ENCODE results near the gene GPC5. TPM values are rescaled to one million over a fixed set of nuclear protein-coding genes. Genes with fewer than 3 reads are reported as not detected.

GPC5 gene
- total and polyA plus RNA-seq, 2 of the 8 experiments (the other 6 are each of a cell fraction or from before 2014, with no cell fraction given) = 0.20 to 0.39 TPM

DNA sequence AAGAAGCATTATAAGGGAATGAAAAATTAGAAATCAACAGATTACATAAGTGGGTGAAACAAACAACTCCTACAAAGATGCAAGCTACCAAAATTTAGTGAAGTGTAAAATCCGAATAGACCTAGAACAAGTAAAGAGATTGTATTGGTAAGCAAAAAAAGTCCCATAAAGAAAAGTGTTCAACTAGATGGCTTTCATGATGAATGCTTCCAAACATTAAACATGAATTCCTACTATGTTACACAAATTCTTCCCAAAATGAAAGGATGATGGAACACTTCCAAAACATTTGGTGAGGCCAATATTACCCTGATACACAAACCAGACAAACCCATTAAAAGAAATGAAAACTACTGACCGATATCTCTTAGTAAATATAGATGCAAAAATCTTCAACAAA lies 139.0 kb downstream of the GPC5 start:
- WGBS, 2 experiments (ENCODE audit: extremely low coverage in 1 of 2, insufficient coverage in 1 of 2, insufficient read length in 1 of 2, insufficient replicate concordance in 2 of 2, low coverage in 1 of 2, low lambda C conversion rate in 2 of 2, missing lambda C conversion rate in 1 of 2) = 100% methylated on average over 2 of the region's 2 CpGs; no CpG with 5 or more reads in 1 of the 2 experiments
- CTCF ChIA-PET (ENCODE audit: partially characterized antibody) = no interaction called here
- no peak overlapping the region for H3K18ac ChIP-seq (ENCODE audit: extremely low read depth, low read length)
- H3K23me2 ChIP-seq (ENCODE audit: low read depth, low read length) = no peaks in the 10 kb centered on the region
- no peak overlapping the region for H3K9ac ChIP-seq (replicated peaks in 1 of 4; ENCODE audit: extremely low read depth in 1 of 4, low read depth in 3 of 4, low read length in 3 of 4)
- no peak overlapping the region for H2AFZ ChIP-seq (ENCODE audit: low read length)
- no peak for FAIRE-seq
- H3K4me3 ChIP-seq (ENCODE audit: extremely low read depth in 1 of 4, insufficient read depth in 2 of 4, low read depth in 3 of 4, low read length in 4 of 4) = no peak overlapping the region
- no peak overlapping the region for H3K14ac ChIP-seq (ENCODE audit: insufficient read length)
- DNase-seq (ENCODE audit: low read depth in 1 of 2, low spot score in 2 of 2) = no peak
- no peak overlapping the region for H2BK12ac ChIP-seq (ENCODE audit: low read depth, low read length)
- H3K27ac ChIP-seq (ENCODE audit: low read depth, low read length) = no peak overlapping the region
- no peak overlapping the region for H2AK5ac ChIP-seq (ENCODE audit: low read depth, low read length)
- H3K23ac ChIP-seq (ENCODE audit: insufficient read length) = no peak overlapping the region
- no peaks in the 10 kb centered on the region for H3K9me3 ChIP-seq (ENCODE audit: insufficient read depth in 2 of 2, low read depth in 1 of 2, low read length in 1 of 2)
- no peak overlapping the region for H2BK15ac ChIP-seq (ENCODE audit: low read length)
- H3K56ac ChIP-seq (replicated peaks; ENCODE audit: insufficient read length, low read depth, low read length) = no peak overlapping the region
- no peak overlapping the region for H4K8ac ChIP-seq (ENCODE audit: extremely low read depth, insufficient read depth, low read length)
- H3K27me3 ChIP-seq (replicated peaks in 1 of 4; ENCODE audit: control insufficient read depth in 3 of 4, extremely low read depth in 1 of 4, insufficient read depth in 3 of 4, low read length in 3 of 4) = no peaks in the 10 kb centered on the region
- TF ChIP-seq RFX5 (IDR thresholded peaks at IDR 0.05; ENCODE audit: borderline replicate concordance, low read depth, low read length) (no peak), JUN (IDR thresholded peaks at IDR 0.05; ENCODE audit: low read depth, low read length) (no peak), ZNF274 (IDR thresholded peaks at IDR 0.05; ENCODE audit: borderline replicate concordance, extremely low read depth, low read length) (no peak), YY1 (IDR thresholded peaks at IDR 0.05; ENCODE audit: low read depth, low read length) (no peak), SIX5 (IDR thresholded peaks at IDR 0.05; ENCODE audit: low read depth, low read length) (no peak), CBX5 (IDR thresholded peaks at IDR 0.05; ENCODE audit: low read depth, low read length) (no peak), MAFK (IDR thresholded peaks at IDR 0.05; ENCODE audit: low read depth, low read length) (no peak), EGR1 (IDR thresholded peaks at IDR 0.05; ENCODE audit: borderline replicate concordance, low read depth, low read length) (no peak), NRF1 (IDR thresholded peaks at IDR 0.05; ENCODE audit: low read depth, low read length) (no peak)
- TF ChIP-seq, protein P1, sequence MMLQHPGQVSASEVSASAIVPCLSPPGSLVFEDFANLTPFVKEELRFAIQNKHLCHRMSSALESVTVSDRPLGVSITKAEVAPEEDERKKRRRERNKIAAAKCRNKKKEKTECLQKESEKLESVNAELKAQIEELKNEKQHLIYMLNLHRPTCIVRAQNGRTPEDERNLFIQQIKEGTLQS (IDR thresholded peaks at IDR 0.05; ENCODE audit: insufficient read depth, low read depth, low read length) = no peak
- POLR2A ChIA-PET (ENCODE audit: partially characterized antibody) = no interaction called here
- no peak overlapping the region for H2BK120ac ChIP-seq (replicated peaks; ENCODE audit: low read depth, low read length)
- H2BK20ac ChIP-seq (ENCODE audit: low read length) = no peak overlapping the region
- no peak overlapping the region for H3K4me2 ChIP-seq (ENCODE audit: insufficient read depth in 1 of 2, low read depth in 2 of 2, low read length in 2 of 2)
- H3K4ac ChIP-seq (replicated peaks; ENCODE audit: insufficient read length, low read depth, low read length) = no peak overlapping the region
- H3K79me2 ChIP-seq (ENCODE audit: control insufficient read depth in 1 of 2, insufficient read depth in 2 of 2, low read length in 2 of 2) = no peaks in the 10 kb centered on the region
- H4K5ac ChIP-seq (ENCODE audit: insufficient read length, low read depth, low read length) = no peak overlapping the region
- no peaks in the 10 kb centered on the region for H3K36me3 ChIP-seq (ENCODE audit: control insufficient read depth in 2 of 4, insufficient read depth in 4 of 4, low read length in 3 of 4)
- H4K20me1 ChIP-seq (replicated peaks in 1 of 2; ENCODE audit: control insufficient read depth in 1 of 2, insufficient read depth in 2 of 2, low read length in 2 of 2) = no peaks in the 10 kb centered on the region
- H3K79me1 ChIP-seq (ENCODE audit: low read depth, low read length) = no peaks in the 10 kb centered on the region
- H4K91ac ChIP-seq (replicated peaks; ENCODE audit: insufficient read length, low read length) = no peak overlapping the region
- no peak overlapping the region for H2BK5ac ChIP-seq (ENCODE audit: low read depth, low read length)
- no peaks in the 10 kb centered on the region for H3K4me1 ChIP-seq (replicated peaks in 1 of 4; ENCODE audit: control insufficient read depth in 3 of 4, insufficient read depth in 4 of 4, low read length in 3 of 4)

Data from H1 (cell line).